Renal pelvis (tissue), 4 donors: ENCODE data around the gene EPC2. TPM values are rescaled to one million over a fixed set of nuclear protein-coding genes. Genes with fewer than 3 reads are reported as not detected.
A peak's percentile ranks its signal among the peaks of the same experiment; 100 is the strongest.

Source experiments
- DNase-seq: peaks from one replicate; pipeline ENCODE4 v3.0.0-alpha.2; 2013
- polyA plus RNA-seq, 3 donors: library from polyadenylated mRNA; unstranded; fragments of 120-200 nt; gene quantifications; one replicate each; pipeline ENCODE4 v1.2.1, GENCODE V29; 2013; ENCODE audit not compliant: insufficient read length in 3 of 3

EPC2 gene
- polyA plus RNA-seq, 3 donors, result 43.4 to 44.9 (median 43.7) TPM

- DNase-seq, result no peak
Measured at GRCh38 chr2:148810081-148810480, 165.5 kb downstream of the EPC2 start.

GRCh38 chr2:148812306-148812705, 167.8 kb downstream of the EPC2 start:
- peak; percentile 7 for DNase-seq

GRCh38 chr2:148813603-148814065, 169.1 kb downstream of the EPC2 start:
- DNase-seq, result no peak

GRCh38 chr2:148814143-148814859, 169.8 kb downstream of the EPC2 start:
- DNase-seq, result peak; percentile 33

GRCh38 chr2:148814860-148815419, 170.4 kb downstream of the EPC2 start:
- DNase-seq, result peak; percentile 29

- no peak for DNase-seq
Measured at GRCh38 chr2:148816176-148816575, 171.6 kb downstream of the EPC2 start.

- DNase-seq, result peak; percentile 17
Measured at GRCh38 chr2:148817210-148817708, 172.7 kb downstream of the EPC2 start.

- no peak for DNase-seq
Measured at GRCh38 chr2:148819019-148819585, 174.6 kb downstream of the EPC2 start.

GRCh38 chr2:148824190-148824589, 179.6 kb downstream of the EPC2 start:
- no peak for DNase-seq

- DNase-seq, result no peak
Measured at GRCh38 chr2:148826791-148827190, 182.2 kb downstream of the EPC2 start.

GRCh38 chr2:148828941-148829340, 184.4 kb downstream of the EPC2 start:
- DNase-seq, result no peak

GRCh38 chr2:148829618-148830017, 185.1 kb downstream of the EPC2 start:
- no peak for DNase-seq

- DNase-seq, result no peak
Measured at GRCh38 chr2:148832637-148833036, 188.1 kb downstream of the EPC2 start.

Other genes starting within 250 kb of the EPC2 start
- gene KIF5C, start 230.5 kb downstream of the EPC2 start, polyA plus RNA-seq, result 1 to 10 TPM; 4.4 to 4.6 (median 4.4) TPM